Neural progenitor cell (in vitro differentiated cells): ENCODE data around the gene BCAN.

Experiments
- CTCF ChIP-seq: fragments of 200-600 bp; sonication (generic); IDR thresholded peaks from 2 replicates; pipeline ENCODE4 v1.5.1; 2017; ENCODE audit warnings: antibody characterized with exemption, mild to moderate bottlenecking
- EZH2 ChIP-seq: fragments of 200-600 bp; sonication (generic); IDR thresholded peaks from 2 replicates; pipeline ENCODE4 v1.6.1; 2017; ENCODE audit warnings: antibody characterized with exemption, mild to moderate bottlenecking, moderate library complexity
- EZH2phosphoT487 ChIP-seq: fragments of 200-600 bp; sonication (generic); IDR thresholded peaks from 2 replicates; pipeline ENCODE4 v1.6.1; 2017; ENCODE audit warnings: antibody characterized with exemption

GRCh38 chr1:156640842-156641706, 843 bp upstream of the BCAN start:
- TF ChIP-seq CTCF: no peak
- no peak for TF ChIP-seq EZH2
- TF ChIP-seq EZH2phosphoT487: no peak
